Measurements from ENCODE around the gene CCDC33.

Gene CCDC33

GRCh38 chr15:74258456-74259291, 22.5 kb downstream of the CCDC33 start:
- DNase-seq (ENCODE audit: low read depth in 1 of 2, low spot score in 1 of 2) = no peak

GRCh38 chr15:74259292-74259648, 23.1 kb downstream of the CCDC33 start:
- no peak for DNase-seq (ENCODE audit: low read depth in 1 of 2, low spot score in 1 of 2)

- no peak for DNase-seq (ENCODE audit: low read depth in 1 of 2, low spot score in 1 of 2)
These were observed 23.9 kb downstream of the CCDC33 start for GRCh38 chr15:74259821-74260607.

GRCh38 chr15:74261041-74261440, 24.9 kb downstream of the CCDC33 start:
- no peak for DNase-seq (ENCODE audit: low read depth in 1 of 2, low spot score in 1 of 2)

GRCh38 chr15:74261685-74262084, 25.6 kb downstream of the CCDC33 start:
- DNase-seq (ENCODE audit: low read depth in 1 of 2, low spot score in 1 of 2) = no peak

- DNase-seq (ENCODE audit: low read depth in 1 of 2, low spot score in 1 of 2) = no peak
These were observed 26.0 kb downstream of the CCDC33 start for GRCh38 chr15:74262151-74262550.

GRCh38 chr15:74262625-74263024, 26.5 kb downstream of the CCDC33 start:
- no peak for DNase-seq (ENCODE audit: low read depth in 1 of 2, low spot score in 1 of 2)

GRCh38 chr15:74263466-74263865, 27.3 kb downstream of the CCDC33 start:
- DNase-seq (ENCODE audit: low read depth in 1 of 2, low spot score in 1 of 2) = no peak

GRCh38 chr15:74264081-74264501, 28.0 kb downstream of the CCDC33 start:
- no peak for DNase-seq (ENCODE audit: low read depth in 1 of 2, low spot score in 1 of 2)

GRCh38 chr15:74265046-74265639, 29.0 kb downstream of the CCDC33 start:
- DNase-seq (ENCODE audit: low read depth in 1 of 2, low spot score in 1 of 2) = no peak

- DNase-seq (ENCODE audit: low read depth in 1 of 2, low spot score in 1 of 2) = no peak
These were observed 31.9 kb downstream of the CCDC33 start for GRCh38 chr15:74268020-74268419.

- DNase-seq (ENCODE audit: low read depth in 1 of 2, low spot score in 1 of 2) = no peak
These were observed 33.4 kb downstream of the CCDC33 start for GRCh38 chr15:74269362-74270035.

GRCh38 chr15:74270155-74270554, 34.0 kb downstream of the CCDC33 start:
- no peak for DNase-seq (ENCODE audit: low read depth in 1 of 2, low spot score in 1 of 2)

GRCh38 chr15:74270854-74271520, 34.9 kb downstream of the CCDC33 start:
- DNase-seq (ENCODE audit: low read depth in 1 of 2, low spot score in 1 of 2) = no peak

- no peak for DNase-seq (ENCODE audit: low read depth in 1 of 2, low spot score in 1 of 2)
These were observed 36.7 kb downstream of the CCDC33 start for GRCh38 chr15:74272812-74273211.

- no peak for DNase-seq (ENCODE audit: low read depth in 1 of 2, low spot score in 1 of 2)
These were observed 38.4 kb downstream of the CCDC33 start for GRCh38 chr15:74274470-74275038.

- DNase-seq (ENCODE audit: low read depth in 1 of 2, low spot score in 1 of 2) = no peak
These were observed 39.8 kb downstream of the CCDC33 start for GRCh38 chr15:74275957-74276356.

GRCh38 chr15:74276560-74276959, 40.4 kb downstream of the CCDC33 start:
- no peak for DNase-seq (ENCODE audit: low read depth in 1 of 2, low spot score in 1 of 2)

- DNase-seq (ENCODE audit: low read depth in 1 of 2, low spot score in 1 of 2) = no peak
These were observed 41.2 kb downstream of the CCDC33 start for GRCh38 chr15:74277242-74277810.

GRCh38 chr15:74278207-74278606, 42.1 kb downstream of the CCDC33 start:
- no peak for DNase-seq (ENCODE audit: low read depth in 1 of 2, low spot score in 1 of 2)
